Thoracic aorta (tissue), 2 donors: ENCODE results near the gene OPN1SW. TPM values are rescaled to one million over a fixed set of nuclear protein-coding genes. Genes with fewer than 3 reads are reported as not detected.

ENCODE experiments used
- ATAC-seq: fragments of 150-250 bp; one replicate; pipeline ENCODE4 v1.8.0; 2017; ENCODE audit warnings: low read depth; ENCODE audit not compliant: insufficient number of reproducible peaks, low FRiP score
- DNase-seq: peaks from one replicate; pipeline ENCODE4 v3.0.0-alpha.2; 2020; ENCODE audit warnings: low spot score
- H3K27ac ChIP-seq, 2 donors: fragments of 200-600 bp; sonication (generic); 1 replicate in 1 of 2; 2 replicates in 1 of 2; pipeline ENCODE4 v1.5.1; 2016; ENCODE audit warnings: mild to moderate bottlenecking in 2 of 2, moderate library complexity in 2 of 2
- H3K27me3 ChIP-seq: fragments of 200-600 bp; sonication (generic); replicated peaks from 2 replicates; pipeline ENCODE4 v1.6.0; 2016; ENCODE audit warnings: mild to moderate bottlenecking; ENCODE audit not compliant: insufficient read depth
- H3K36me3 ChIP-seq: fragments of 200-600 bp; sonication (generic); one replicate; pipeline ENCODE4 v1.5.1; 2016
- H3K4me1 ChIP-seq, 2 donors: fragments of 200-600 bp; sonication (generic); 1 replicate in 1 of 2; 2 replicates in 1 of 2; pipeline versions ENCODE4 v1.5.1 to v1.6.0; 2016; ENCODE audit warnings: low read depth in 2 of 2, mild to moderate bottlenecking in 1 of 2; ENCODE audit not compliant: control insufficient read depth in 1 of 2
- H3K4me3 ChIP-seq: fragments of 200-600 bp; sonication (generic); 2 replicates; pipeline ENCODE4 v1.5.1; 2016; ENCODE audit warnings: mild to moderate bottlenecking
- H3K9me3 ChIP-seq: fragments of 200-600 bp; sonication (generic); 2 replicates; pipeline ENCODE4 v1.5.1; 2016
- total RNA-seq, 2 donors: library from RNA; depleted of rRNA; stranded (reverse); fragments of >200 nt; gene quantifications; one replicate each; pipeline versions ENCODE4 v1.1.0 to v1.2.3, GENCODE V29; 2016
- TF ChIP-seq, protein P1 (sequence below): fragments of 200-600 bp; sonication (generic); IDR thresholded peaks from one replicate; pipeline ENCODE4 v1.5.1; 2019; ENCODE audit warnings: antibody characterized with exemption

Gene OPN1SW
- total RNA-seq, 2 donors from 2014 or later = not detected

DNA sequence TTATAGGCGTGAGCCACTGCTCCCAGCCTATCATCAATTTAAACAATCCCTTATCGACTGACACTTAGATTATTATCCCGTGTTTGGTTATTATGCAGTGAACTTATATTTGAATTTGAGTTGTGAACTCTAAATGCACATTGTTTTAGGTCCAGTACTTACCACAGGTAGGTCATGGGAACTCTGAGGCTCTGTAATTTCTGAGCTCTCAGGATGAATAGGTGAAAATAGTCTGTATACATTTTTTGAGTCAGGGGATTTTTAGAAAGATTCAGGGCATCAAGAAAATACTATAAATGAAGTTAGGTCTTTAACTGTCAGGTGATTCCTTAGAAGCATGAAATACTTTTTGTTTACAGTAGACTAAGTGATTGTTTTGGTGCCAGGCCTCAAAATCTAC, 25.0 kb upstream of the OPN1SW start:
- no peak for ATAC-seq
- no peaks in the 10 kb centered on the region for H3K27me3 ChIP-seq
- DNase-seq = no peak
- no peak overlapping the region for H3K4me3 ChIP-seq
- peaks cover 0 to 8% of the 10 kb centered on the region in 2 donors for H3K4me1 ChIP-seq
- no peaks in the 10 kb centered on the region for H3K36me3 ChIP-seq
- no peaks in the 10 kb centered on the region for H3K9me3 ChIP-seq
- TF ChIP-seq, protein P1, sequence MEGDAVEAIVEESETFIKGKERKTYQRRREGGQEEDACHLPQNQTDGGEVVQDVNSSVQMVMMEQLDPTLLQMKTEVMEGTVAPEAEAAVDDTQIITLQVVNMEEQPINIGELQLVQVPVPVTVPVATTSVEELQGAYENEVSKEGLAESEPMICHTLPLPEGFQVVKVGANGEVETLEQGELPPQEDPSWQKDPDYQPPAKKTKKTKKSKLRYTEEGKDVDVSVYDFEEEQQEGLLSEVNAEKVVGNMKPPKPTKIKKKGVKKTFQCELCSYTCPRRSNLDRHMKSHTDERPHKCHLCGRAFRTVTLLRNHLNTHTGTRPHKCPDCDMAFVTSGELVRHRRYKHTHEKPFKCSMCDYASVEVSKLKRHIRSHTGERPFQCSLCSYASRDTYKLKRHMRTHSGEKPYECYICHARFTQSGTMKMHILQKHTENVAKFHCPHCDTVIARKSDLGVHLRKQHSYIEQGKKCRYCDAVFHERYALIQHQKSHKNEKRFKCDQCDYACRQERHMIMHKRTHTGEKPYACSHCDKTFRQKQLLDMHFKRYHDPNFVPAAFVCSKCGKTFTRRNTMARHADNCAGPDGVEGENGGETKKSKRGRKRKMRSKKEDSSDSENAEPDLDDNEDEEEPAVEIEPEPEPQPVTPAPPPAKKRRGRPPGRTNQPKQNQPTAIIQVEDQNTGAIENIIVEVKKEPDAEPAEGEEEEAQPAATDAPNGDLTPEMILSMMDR = no peak
- H3K27ac ChIP-seq = no peak overlapping the region

DNA sequence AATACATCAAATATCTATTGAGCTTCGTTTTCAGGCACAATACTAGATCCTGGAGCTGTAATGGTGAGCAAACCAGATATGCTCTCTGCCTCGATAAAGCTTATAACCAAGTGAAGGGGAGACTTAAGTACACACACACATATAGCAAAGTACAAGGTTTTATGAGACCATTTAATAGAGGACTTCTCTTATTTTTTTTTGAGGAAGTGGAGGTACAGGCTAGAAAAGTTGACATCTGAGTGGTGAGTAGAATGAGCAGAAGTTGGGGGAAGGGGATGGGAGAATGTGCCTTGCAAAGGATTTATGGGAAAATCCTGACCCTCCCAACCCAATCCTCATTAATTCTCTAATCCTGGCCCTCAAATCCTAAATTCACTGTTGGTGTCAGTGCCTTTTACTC, 23.9 kb upstream of the OPN1SW start:
- ATAC-seq (no peak), DNase-seq (no peak)
- Histone ChIP-seq H3K27ac (no peak overlapping the region), H3K36me3 (peaks cover 3% of the 10 kb centered on the region), H3K4me3 (no peak overlapping the region), H3K4me1 (peaks cover 0 to 8% of the 10 kb centered on the region in 2 donors), H3K9me3 (no peaks in the 10 kb centered on the region), H3K27me3 (no peaks in the 10 kb centered on the region)
- TF ChIP-seq, protein P1 = no peak

DNA sequence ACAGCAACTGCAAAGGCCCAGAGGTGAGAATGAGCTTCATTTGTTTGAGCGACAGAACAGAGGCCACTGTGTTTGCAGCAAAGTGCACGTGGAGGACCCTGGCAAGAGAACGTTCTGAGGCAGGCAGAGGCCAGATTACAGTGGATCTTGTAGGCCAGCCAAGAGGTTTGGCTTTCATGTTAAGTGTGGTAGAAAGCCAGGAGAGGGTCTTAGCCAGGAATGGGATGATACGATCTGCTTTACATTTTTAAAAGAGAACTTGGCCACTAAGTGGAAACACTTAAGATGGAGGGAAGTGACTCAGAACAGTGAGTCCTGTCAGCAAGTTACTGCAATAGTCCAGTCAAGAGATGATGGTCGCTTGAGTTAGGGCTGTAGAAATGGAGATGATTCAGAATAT, 20.7 kb upstream of the OPN1SW start:
- Histone ChIP-seq H3K4me3 (no peak overlapping the region), H3K36me3 (peaks cover 3% of the 10 kb centered on the region), H3K27ac (no peak overlapping the region), H3K9me3 (no peaks in the 10 kb centered on the region), H3K4me1 (peaks cover 4 to 15% of the 10 kb centered on the region in 2 donors), H3K27me3 (no peaks in the 10 kb centered on the region)
- TF ChIP-seq, protein P1 = no peak
- DNase-seq (no peak), ATAC-seq (no peak)

DNA sequence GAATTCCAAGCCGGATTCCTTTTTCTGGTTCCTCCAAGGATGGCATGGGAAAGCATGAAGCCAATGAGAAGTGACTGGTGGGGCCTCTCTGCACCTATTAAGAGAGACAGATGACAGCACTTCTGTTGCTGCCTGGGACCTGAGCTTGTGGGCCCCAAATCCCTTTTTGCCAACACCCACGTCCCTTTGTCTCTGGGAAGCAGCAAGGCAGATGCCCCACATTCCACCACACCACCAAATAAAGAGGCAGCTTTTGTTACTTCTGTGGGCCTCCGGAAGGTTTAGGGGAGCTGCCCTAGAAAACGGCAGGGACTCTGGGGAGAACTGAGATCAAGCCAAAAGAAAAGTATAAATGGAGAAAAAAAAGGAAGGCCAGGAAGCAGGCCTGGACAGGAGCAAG, 19.5 kb upstream of the OPN1SW start:
- Histone ChIP-seq H3K9me3 (no peaks in the 10 kb centered on the region), H3K4me1 (peaks cover 6 to 21% of the 10 kb centered on the region in 2 donors), H3K27ac (no peak overlapping the region), H3K36me3 (peaks cover 3% of the 10 kb centered on the region), H3K27me3 (no peaks in the 10 kb centered on the region), H3K4me3 (no peak overlapping the region)
- ATAC-seq (no peak), DNase-seq (no peak)
- TF ChIP-seq, protein P1 = no peak

DNA sequence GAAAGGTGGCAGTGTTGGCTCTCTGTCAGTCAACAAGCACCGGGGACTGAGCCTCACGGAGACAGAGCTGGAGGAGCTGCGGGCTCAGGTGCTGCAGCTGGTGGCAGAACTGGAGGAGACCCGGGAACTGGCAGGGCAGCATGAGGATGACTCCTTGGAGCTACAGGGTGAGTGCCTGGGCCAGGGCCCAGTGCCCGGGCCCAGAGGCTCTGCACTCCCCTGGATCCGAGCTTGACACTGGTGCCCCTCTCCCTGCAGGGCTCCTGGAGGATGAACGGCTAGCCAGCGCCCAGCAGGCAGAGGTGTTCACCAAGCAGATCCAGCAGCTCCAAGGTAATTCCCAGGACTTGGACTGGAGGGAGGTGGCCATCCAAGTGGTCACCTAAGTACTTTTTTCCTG, 18.8 kb upstream of the OPN1SW start:
- TF ChIP-seq, protein P1 = no peak
- Histone ChIP-seq H3K27me3 (no peaks in the 10 kb centered on the region), H3K36me3 (peaks cover 3% of the 10 kb centered on the region), H3K9me3 (no peaks in the 10 kb centered on the region), H3K27ac (no peak overlapping the region), H3K4me3 (no peak overlapping the region), H3K4me1 (peaks cover 6 to 22% of the 10 kb centered on the region in 2 donors)
- DNase-seq (no peak), ATAC-seq (no peak)
